Colonic mucosa (tissue), 4 donors: ENCODE data around the gene EXOC4. TPM values are rescaled to one million over a fixed set of nuclear protein-coding genes. Genes with fewer than 3 reads are reported as not detected.

Experiments
- DNase-seq: peaks from one replicate; pipeline ENCODE4 v3.0.0-alpha.2; 2020
- H3K27ac ChIP-seq: fragments of 200-600 bp; one replicate; pipeline ENCODE4 v1.8.0; 2021
- H3K27me3 ChIP-seq: fragments of 200-600 bp; one replicate; pipeline ENCODE4 v1.8.0; 2021
- H3K36me3 ChIP-seq: fragments of 200-600 bp; one replicate; pipeline ENCODE4 v1.8.0; 2021
- H3K4me1 ChIP-seq: fragments of 200-600 bp; one replicate; pipeline ENCODE4 v1.8.0; 2021; ENCODE audit warnings: mild to moderate bottlenecking
- H3K4me3 ChIP-seq: fragments of 200-600 bp; one replicate; pipeline ENCODE4 v1.8.0; 2021
- H3K9ac ChIP-seq, 2 donors: one replicate each; pipeline ENCODE4 v1.7.0; 2013; ENCODE audit warnings: control low read depth in 2 of 2, low read depth in 2 of 2, low read length in 2 of 2
- H3K9me3 ChIP-seq: fragments of 200-600 bp; one replicate; pipeline ENCODE4 v1.8.0; 2021
- CTCF ChIP-seq: fragments of 200-600 bp; IDR thresholded peaks from one replicate; pipeline ENCODE4 v1.8.0; 2022; ENCODE audit warnings: antibody characterized with exemption, mild to moderate bottlenecking
- intact Hi-C: fragments of 100-400 bp; cut with DNase I; formaldehyde crosslinking; loops from one replicate; pipeline ENCODE4 v1.14.1; 2022
- total RNA-seq, 2 donors: library from RNA; stranded (reverse); fragmentation: NEBNext Ultra II Directional in 1 of 2; extraction: Animal tissue kit (Norgen Biotek cat#: 25700) in 1 of 2; gene quantifications; one replicate each; pipeline ENCODE4 v1.2.1, GENCODE V29; 2021
- donor health status: healthy.
- donor health status: DM: no; HTN: no; CAD: no.
- donor health status: DM: no; HTN: no; CAD: no.

Gene EXOC4
- total RNA-seq, 2 donors from 2014 or later = 61.1 to 73.3 TPM

GRCh38 chr7:134024739-134025138 is 771.9 kb downstream of the EXOC4 start:
- intact Hi-C loops = no loop called here
- Histone ChIP-seq H3K9ac (no peak overlapping the region), H3K4me1 (no peaks in the 10 kb centered on the region), H3K4me3 (no peak overlapping the region), H3K36me3 (no peaks in the 10 kb centered on the region), H3K9me3 (no peaks in the 10 kb centered on the region), H3K27me3 (no peaks in the 10 kb centered on the region), H3K27ac (no peak overlapping the region)
- TF ChIP-seq CTCF = no peak
- DNase-seq = no peak

GRCh38 chr7:134028853-134029252 is 776.0 kb downstream of the EXOC4 start:
- Histone ChIP-seq H3K9me3 (no peaks in the 10 kb centered on the region), H3K9ac (no peak overlapping the region), H3K27me3 (no peaks in the 10 kb centered on the region), H3K4me1 (no peaks in the 10 kb centered on the region), H3K4me3 (no peak overlapping the region), H3K27ac (no peak overlapping the region), H3K36me3 (no peaks in the 10 kb centered on the region)
- intact Hi-C loops = no loop called here
- no peak for DNase-seq
- TF ChIP-seq CTCF = no peak

GRCh38 chr7:134029743-134030142 is 776.9 kb downstream of the EXOC4 start:
- intact Hi-C loops = no loop called here
- no peaks in the 10 kb centered on the region for H3K27me3 ChIP-seq
- H3K36me3 ChIP-seq = no peaks in the 10 kb centered on the region
- H3K27ac ChIP-seq = no peak overlapping the region
- H3K9ac ChIP-seq = no peak overlapping the region
- no peak for TF ChIP-seq CTCF
- H3K9me3 ChIP-seq = no peaks in the 10 kb centered on the region
- no peak overlapping the region for H3K4me3 ChIP-seq
- H3K4me1 ChIP-seq = no peaks in the 10 kb centered on the region
- no peak for DNase-seq

GRCh38 chr7:134030460-134030865 is 777.6 kb downstream of the EXOC4 start:
- intact Hi-C loops = no loop called here
- DNase-seq = no peak
- no peaks in the 10 kb centered on the region for H3K4me1 ChIP-seq
- H3K27me3 ChIP-seq = no peaks in the 10 kb centered on the region
- H3K9me3 ChIP-seq = no peaks in the 10 kb centered on the region
- H3K36me3 ChIP-seq = no peaks in the 10 kb centered on the region
- no peak overlapping the region for H3K27ac ChIP-seq
- no peak overlapping the region for H3K4me3 ChIP-seq
- no peak overlapping the region for H3K9ac ChIP-seq
- no peak for TF ChIP-seq CTCF

GRCh38 chr7:134031835-134032617 is 779.1 kb downstream of the EXOC4 start:
- H3K9ac ChIP-seq = no peak overlapping the region
- intact Hi-C loops = no loop called here
- H3K27me3 ChIP-seq = no peaks in the 10 kb centered on the region
- no peaks in the 10 kb centered on the region for H3K4me1 ChIP-seq
- no peaks in the 10 kb centered on the region for H3K9me3 ChIP-seq
- H3K4me3 ChIP-seq = no peak overlapping the region
- no peaks in the 10 kb centered on the region for H3K36me3 ChIP-seq
- no peak overlapping the region for H3K27ac ChIP-seq
- no peak for DNase-seq
- TF ChIP-seq CTCF = no peak
